ENCODE measurements around the gene BAIAP2L1. TPM values are rescaled to one million over a fixed set of nuclear protein-coding genes. Genes with fewer than 3 reads are reported as not detected.

BAIAP2L1 gene
- total and polyA plus RNA-seq, 4 donors: 12.5 to 29.2 (median 19.9) TPM

- no peak overlapping the region for H3K27ac ChIP-seq (ENCODE audit: low read depth in 1 of 2, low read length in 1 of 2)
- TF ChIP-seq CTCF (IDR thresholded peaks at IDR 0.05; ENCODE audit: control extremely low read depth, extremely low read depth): no peak
- no peaks in the 10 kb centered on the region for H3K4me1 ChIP-seq (ENCODE audit: control insufficient read depth in 5 of 5, insufficient read depth in 5 of 5, low read length in 5 of 5)
- DNase-seq (no peak), ATAC-seq (ENCODE audit: insufficient read depth, low FRiP score) (no peak)
- no peak overlapping the region for H3K9ac ChIP-seq (ENCODE audit: insufficient read depth in 1 of 2, low read length in 2 of 2)
- H3K9me3 ChIP-seq (ENCODE audit: control insufficient read depth in 4 of 4, insufficient read depth in 3 of 4, low read length in 3 of 4): no peaks in the 10 kb centered on the region
- H3K36me3 ChIP-seq (ENCODE audit: control insufficient read depth in 4 of 4, insufficient read depth in 4 of 4, low read length in 4 of 4): peaks cover 0 to 2% (median 0%) of the 10 kb centered on the region in 4 donors
- H3K27me3 ChIP-seq (ENCODE audit: control insufficient read depth in 3 of 3, insufficient read depth in 3 of 3, low read length in 2 of 3): no peaks in the 10 kb centered on the region
- WGBS, 2 donors: 99% methylated on average over 3 of the region's 3 CpGs
- no peak overlapping the region for H3K4me3 ChIP-seq
These were observed 61.8 kb downstream of the BAIAP2L1 start for GRCh38 chr7:98339043-98339442.

GRCh38 chr7:98338441-98338840 is 62.4 kb downstream of the BAIAP2L1 start:
- no peak overlapping the region for H3K27ac ChIP-seq (ENCODE audit: low read depth in 1 of 2, low read length in 1 of 2)

GRCh38 chr7:98335411-98335977 is 65.4 kb downstream of the BAIAP2L1 start:
- 95 to 96% methylated on average over 8 of the region's 8 CpGs for WGBS, 2 donors
- Histone ChIP-seq H3K27me3 (ENCODE audit: control insufficient read depth in 3 of 3, insufficient read depth in 3 of 3, low read length in 2 of 3) (no peaks in the 10 kb centered on the region), H3K9me3 (ENCODE audit: control insufficient read depth in 4 of 4, insufficient read depth in 3 of 4, low read length in 3 of 4) (no peaks in the 10 kb centered on the region), H3K9ac (ENCODE audit: insufficient read depth in 1 of 2, low read length in 2 of 2) (no peak overlapping the region), H3K36me3 (ENCODE audit: control insufficient read depth in 4 of 4, insufficient read depth in 4 of 4, low read length in 4 of 4) (no peaks in the 10 kb centered on the region), H3K4me3 (no peak overlapping the region), H3K27ac (ENCODE audit: low read depth in 1 of 2, low read length in 1 of 2) (no peak overlapping the region), H3K4me1 (ENCODE audit: control insufficient read depth in 5 of 5, insufficient read depth in 5 of 5, low read length in 5 of 5) (no peaks in the 10 kb centered on the region)
- TF ChIP-seq CTCF (IDR thresholded peaks at IDR 0.05; ENCODE audit: control extremely low read depth, extremely low read depth): no peak
- DNase-seq: no peak
- ATAC-seq (ENCODE audit: insufficient read depth, low FRiP score): no peak

More at GRCh38 chr7:98338441-98338840, 62.4 kb downstream of the BAIAP2L1 start:
- Histone ChIP-seq H3K9ac (ENCODE audit: insufficient read depth in 1 of 2, low read length in 2 of 2) (no peak overlapping the region), H3K36me3 (ENCODE audit: control insufficient read depth in 4 of 4, insufficient read depth in 4 of 4, low read length in 4 of 4) (no peaks in the 10 kb centered on the region), H3K9me3 (ENCODE audit: control insufficient read depth in 4 of 4, insufficient read depth in 3 of 4, low read length in 3 of 4) (no peaks in the 10 kb centered on the region), H3K4me1 (ENCODE audit: control insufficient read depth in 5 of 5, insufficient read depth in 5 of 5, low read length in 5 of 5) (no peaks in the 10 kb centered on the region), H3K4me3 (no peak overlapping the region), H3K27me3 (ENCODE audit: control insufficient read depth in 3 of 3, insufficient read depth in 3 of 3, low read length in 2 of 3) (no peaks in the 10 kb centered on the region)
- DNase-seq (no peak), ATAC-seq (ENCODE audit: insufficient read depth, low FRiP score) (no peak)
- no peak for TF ChIP-seq CTCF (IDR thresholded peaks at IDR 0.05; ENCODE audit: control extremely low read depth, extremely low read depth)
- 96 to 98% methylated on average over 6 of the region's 6 CpGs for WGBS, 2 donors

GRCh38 chr7:98334081-98334480 is 66.8 kb downstream of the BAIAP2L1 start:
- 74 to 89% methylated on average over 1 of the region's 1 CpG for WGBS, 2 donors

More at GRCh38 chr7:98334081-98334480, 66.8 kb downstream of the BAIAP2L1 start:
- Histone ChIP-seq H3K9me3 (ENCODE audit: control insufficient read depth in 4 of 4, insufficient read depth in 3 of 4, low read length in 3 of 4) (no peaks in the 10 kb centered on the region), H3K4me1 (ENCODE audit: control insufficient read depth in 5 of 5, insufficient read depth in 5 of 5, low read length in 5 of 5) (no peaks in the 10 kb centered on the region), H3K4me3 (no peak overlapping the region), H3K9ac (ENCODE audit: insufficient read depth in 1 of 2, low read length in 2 of 2) (no peak overlapping the region), H3K36me3 (ENCODE audit: control insufficient read depth in 4 of 4, insufficient read depth in 4 of 4, low read length in 4 of 4) (no peaks in the 10 kb centered on the region), H3K27ac (ENCODE audit: low read depth in 1 of 2, low read length in 1 of 2) (no peak overlapping the region), H3K27me3 (ENCODE audit: control insufficient read depth in 3 of 3, insufficient read depth in 3 of 3, low read length in 2 of 3) (no peaks in the 10 kb centered on the region)
- no peak for TF ChIP-seq CTCF (IDR thresholded peaks at IDR 0.05; ENCODE audit: control extremely low read depth, extremely low read depth)
- no peak for ATAC-seq (ENCODE audit: insufficient read depth, low FRiP score)
- DNase-seq: no peak
